GM19099 (cell line): ENCODE results near the gene DUOXA2.

Experiments used
- POLR2A ChIP-seq: IDR thresholded peaks from 3 replicates; pipeline ENCODE4 v1.6.1; 2011; ENCODE audit warnings: low read depth; ENCODE audit not compliant: insufficient read length; ENCODE audit errors: extremely low read depth

DUOXA2 gene

GRCh38 chr15:45114076-45114750, at the start of gene DUOXA2, which contains the start of gene DUOX2:
TSS of gene DUOXA2 (plus strand) at chr15:45114326. CDS start at chr15:45114606, 280 bp downstream.
TSS of gene DUOX2 (minus strand) at chr15:45114172. CDS start at chr15:45113411, 761 bp downstream.
- TF ChIP-seq POLR2A, result no peak

- no peak for TF ChIP-seq POLR2A
These were observed 49.7 kb upstream of the DUOXA2 start for GRCh38 chr15:45064386-45064785.

GRCh38 chr15:45083223-45083622, 30.9 kb upstream of the DUOXA2 start:
- no peak for TF ChIP-seq POLR2A

GRCh38 chr15:45084163-45084562, 30.0 kb upstream of the DUOXA2 start:
- no peak for TF ChIP-seq POLR2A

- no peak for TF ChIP-seq POLR2A
These were observed 26.6 kb upstream of the DUOXA2 start for GRCh38 chr15:45087513-45087912.

GRCh38 chr15:45088801-45089711, 25.1 kb upstream of the DUOXA2 start:
- no peak for TF ChIP-seq POLR2A

- no peak for TF ChIP-seq POLR2A
These were observed 24.3 kb upstream of the DUOXA2 start for GRCh38 chr15:45089712-45090373.

GRCh38 chr15:45091161-45091560, 23.0 kb upstream of the DUOXA2 start:
- no peak for TF ChIP-seq POLR2A

GRCh38 chr15:45091576-45091975, 22.6 kb upstream of the DUOXA2 start:
- no peak for TF ChIP-seq POLR2A

- no peak for TF ChIP-seq POLR2A
These were observed 21.1 kb upstream of the DUOXA2 start for GRCh38 chr15:45093013-45093412.

- TF ChIP-seq POLR2A, result no peak
These were observed 20.3 kb upstream of the DUOXA2 start for GRCh38 chr15:45093622-45094357.

GRCh38 chr15:45094358-45094730, 19.8 kb upstream of the DUOXA2 start:
- no peak for TF ChIP-seq POLR2A

GRCh38 chr15:45095661-45096060, 18.5 kb upstream of the DUOXA2 start:
- no peak for TF ChIP-seq POLR2A

GRCh38 chr15:45097466-45097865, 16.7 kb upstream of the DUOXA2 start:
- no peak for TF ChIP-seq POLR2A
